Astrocyte (in vitro differentiated cells and primary cell): ENCODE results near the gene MACC1. TPM values are rescaled to one million over a fixed set of nuclear protein-coding genes. Genes with fewer than 3 reads are reported as not detected.

ENCODE experiments used
- DNase-seq: peaks from one replicate; pipeline ENCODE4 v3.0.0-alpha.2; 2010; ENCODE audit warnings: low read depth
- FAIRE-seq: peaks from 2 replicates; lab custom pipeline; 2011; peaks lifted over from hg19 to GRCh38; lab: Jason Lieb, UNC
- H2AFZ ChIP-seq: 2 replicates; pipeline ENCODE4 v1.6.0; 2012; ENCODE audit warnings: low read depth, low read length, inconsistent platforms
- H3K27ac ChIP-seq: 2 replicates; pipeline ENCODE4 v1.5.1; 2011; ENCODE audit warnings: low read depth, low read length, inconsistent platforms
- H3K27me3 ChIP-seq: 2 replicates; pipeline ENCODE4 v1.6.0; 2011; ENCODE audit warnings: low read length, inconsistent platforms; ENCODE audit not compliant: insufficient read depth
- H3K36me3 ChIP-seq: 2 replicates; pipeline ENCODE4 v1.5.1; 2011; ENCODE audit warnings: low read length, inconsistent platforms; ENCODE audit not compliant: insufficient read depth
- H3K4me1 ChIP-seq: 2 replicates; pipeline ENCODE4 v1.5.1; 2011; ENCODE audit warnings: low read length, inconsistent platforms; ENCODE audit not compliant: insufficient read depth
- H3K4me2 ChIP-seq: 2 replicates; pipeline ENCODE4 v1.6.0; 2012; ENCODE audit warnings: low read length, inconsistent platforms
- H3K4me3 ChIP-seq: 2 replicates; pipeline ENCODE4 v1.5.1; 2011; ENCODE audit warnings: low read depth, mild to moderate bottlenecking, low read length, inconsistent platforms; ENCODE audit not compliant: insufficient read depth
- H3K79me2 ChIP-seq: 2 replicates; pipeline ENCODE4 v1.6.0; 2012; ENCODE audit warnings: mild to moderate bottlenecking, low read length, inconsistent platforms; ENCODE audit not compliant: insufficient read depth
- H3K9ac ChIP-seq: 2 replicates; pipeline ENCODE4 v1.6.0; 2012; ENCODE audit warnings: mild to moderate bottlenecking, low read length, inconsistent platforms
- H3K9me3 ChIP-seq: 2 replicates; pipeline ENCODE4 v1.5.1; 2012; ENCODE audit warnings: low read depth, mild to moderate bottlenecking, low read length, inconsistent platforms; ENCODE audit not compliant: insufficient read depth
- H4K20me1 ChIP-seq: 2 replicates; pipeline ENCODE4 v1.6.0; 2012; ENCODE audit warnings: low read length, inconsistent platforms; ENCODE audit not compliant: insufficient read depth
- H3K27ac Mint-ChIP-seq: one replicate; pipeline ENCODE4 v1.8.0; 2021; ENCODE audit warnings: mild to moderate bottlenecking, mixed read lengths; ENCODE audit not compliant: unreplicated experiment
- H3K27me3 Mint-ChIP-seq: one replicate; pipeline ENCODE4 v1.8.0; 2021; ENCODE audit warnings: low read depth, mixed read lengths; ENCODE audit not compliant: unreplicated experiment
- H3K36me3 Mint-ChIP-seq: one replicate; pipeline ENCODE4 v1.8.0; 2021; ENCODE audit warnings: low read depth, mixed read lengths; ENCODE audit not compliant: unreplicated experiment
- H3K4me1 Mint-ChIP-seq: one replicate; pipeline ENCODE4 v1.8.0; 2021; ENCODE audit warnings: low read depth, mixed read lengths; ENCODE audit not compliant: unreplicated experiment
- H3K4me3 Mint-ChIP-seq: one replicate; pipeline ENCODE4 v1.8.0; 2021; ENCODE audit warnings: mild to moderate bottlenecking, moderate library complexity, mixed read lengths; ENCODE audit not compliant: unreplicated experiment
- H3K9me3 Mint-ChIP-seq: one replicate; pipeline ENCODE4 v1.8.0; 2021; ENCODE audit warnings: mild to moderate bottlenecking, mixed read lengths; ENCODE audit not compliant: unreplicated experiment
- EZH2 ChIP-seq: IDR thresholded peaks from 2 replicates; pipeline ENCODE4 v1.6.1; 2012; ENCODE audit warnings: mild to moderate bottlenecking, low read length, inconsistent platforms; ENCODE audit not compliant: insufficient read depth
- total RNA-seq: library from RNA; stranded (reverse); gene quantifications from 2 replicates; pipeline ENCODE4 v1.2.1, GENCODE V29; 2021
- TF ChIP-seq, protein P1 (sequence below): IDR thresholded peaks from 2 replicates; pipeline ENCODE4 v1.5.1; 2011; ENCODE audit warnings: low read depth, mild to moderate bottlenecking, inconsistent platforms, low read length, moderate library complexity; ENCODE audit not compliant: insufficient read depth

Gene MACC1
- total RNA-seq, 1 donor from 2014 or later: 2.0 TPM

DNA sequence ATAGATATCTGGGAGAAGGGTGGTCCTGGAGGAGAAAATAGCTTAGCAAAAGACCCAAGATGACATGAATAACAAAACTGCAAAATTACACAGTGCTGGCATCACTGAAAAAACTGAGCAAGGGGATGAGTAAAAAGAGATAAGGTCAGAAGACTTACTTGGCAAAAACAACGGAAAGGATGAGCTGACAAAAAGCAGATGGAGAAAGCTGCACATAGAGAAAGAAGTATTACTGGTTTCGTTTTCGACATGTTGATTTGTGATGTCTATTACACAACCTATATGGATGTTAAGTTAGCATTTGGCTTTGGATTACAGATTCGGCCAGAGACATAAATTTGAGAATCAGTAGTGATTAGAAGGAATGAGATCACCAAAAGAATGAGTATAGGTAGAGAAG is 132.1 kb downstream of the MACC1 start:
- no peak overlapping the region for H3K27ac Mint-ChIP-seq
- Histone ChIP-seq H3K9ac (no peak overlapping the region), H3K4me2 (no peak overlapping the region), H3K27ac (no peak overlapping the region), H4K20me1 (no peaks in the 10 kb centered on the region), H3K79me2 (no peaks in the 10 kb centered on the region), H3K9me3 (no peaks in the 10 kb centered on the region), H3K27me3 (no peaks in the 10 kb centered on the region), H3K36me3 (no peaks in the 10 kb centered on the region), H2AFZ (no peak overlapping the region), H3K4me3 (no peak overlapping the region), H3K4me1 (no peaks in the 10 kb centered on the region)
- H3K36me3 Mint-ChIP-seq: no peaks in the 10 kb centered on the region
- no peaks in the 10 kb centered on the region for H3K27me3 Mint-ChIP-seq
- H3K9me3 Mint-ChIP-seq: no peaks in the 10 kb centered on the region
- DNase-seq (no peak), FAIRE-seq (peak; percentile 37)
- H3K4me3 Mint-ChIP-seq: no peak overlapping the region
- TF ChIP-seq, protein P1, sequence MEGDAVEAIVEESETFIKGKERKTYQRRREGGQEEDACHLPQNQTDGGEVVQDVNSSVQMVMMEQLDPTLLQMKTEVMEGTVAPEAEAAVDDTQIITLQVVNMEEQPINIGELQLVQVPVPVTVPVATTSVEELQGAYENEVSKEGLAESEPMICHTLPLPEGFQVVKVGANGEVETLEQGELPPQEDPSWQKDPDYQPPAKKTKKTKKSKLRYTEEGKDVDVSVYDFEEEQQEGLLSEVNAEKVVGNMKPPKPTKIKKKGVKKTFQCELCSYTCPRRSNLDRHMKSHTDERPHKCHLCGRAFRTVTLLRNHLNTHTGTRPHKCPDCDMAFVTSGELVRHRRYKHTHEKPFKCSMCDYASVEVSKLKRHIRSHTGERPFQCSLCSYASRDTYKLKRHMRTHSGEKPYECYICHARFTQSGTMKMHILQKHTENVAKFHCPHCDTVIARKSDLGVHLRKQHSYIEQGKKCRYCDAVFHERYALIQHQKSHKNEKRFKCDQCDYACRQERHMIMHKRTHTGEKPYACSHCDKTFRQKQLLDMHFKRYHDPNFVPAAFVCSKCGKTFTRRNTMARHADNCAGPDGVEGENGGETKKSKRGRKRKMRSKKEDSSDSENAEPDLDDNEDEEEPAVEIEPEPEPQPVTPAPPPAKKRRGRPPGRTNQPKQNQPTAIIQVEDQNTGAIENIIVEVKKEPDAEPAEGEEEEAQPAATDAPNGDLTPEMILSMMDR: no peak
- TF ChIP-seq EZH2: no peak
- no peaks in the 10 kb centered on the region for H3K4me1 Mint-ChIP-seq

Other genes starting within 250 kb of the MACC1 start
- 10.8 and 11.1 TPM in 2 replicates for gene ITGB8, start 113.5 kb upstream of the MACC1 start, total RNA-seq